T-helper 22 cell (primary cell): ENCODE data around the gene MIA.
"Not testable (repeated sequence)": the region's sequence is repeated elsewhere in the genome, so short reads cannot be mapped to it uniquely, and the experiment has no call there.

ENCODE experiments used
- DNase-seq: peaks from one replicate; pipeline ENCODE4 v3.0.0-alpha.2; 2020; ENCODE audit warnings: low read depth

Gene MIA

GRCh38 chr19:40822704-40823553, 47.6 kb downstream of the MIA start:
- not testable (repeated sequence) for DNase-seq

GRCh38 chr19:40824916-40825315, 49.6 kb downstream of the MIA start:
- not testable (repeated sequence) for DNase-seq

GRCh38 chr19:40825460-40826095, 50.3 kb downstream of the MIA start:
- not testable (repeated sequence) for DNase-seq

- DNase-seq: not testable (repeated sequence)
These were observed 51.0 kb downstream of the MIA start for GRCh38 chr19:40826312-40826698.

DNA sequence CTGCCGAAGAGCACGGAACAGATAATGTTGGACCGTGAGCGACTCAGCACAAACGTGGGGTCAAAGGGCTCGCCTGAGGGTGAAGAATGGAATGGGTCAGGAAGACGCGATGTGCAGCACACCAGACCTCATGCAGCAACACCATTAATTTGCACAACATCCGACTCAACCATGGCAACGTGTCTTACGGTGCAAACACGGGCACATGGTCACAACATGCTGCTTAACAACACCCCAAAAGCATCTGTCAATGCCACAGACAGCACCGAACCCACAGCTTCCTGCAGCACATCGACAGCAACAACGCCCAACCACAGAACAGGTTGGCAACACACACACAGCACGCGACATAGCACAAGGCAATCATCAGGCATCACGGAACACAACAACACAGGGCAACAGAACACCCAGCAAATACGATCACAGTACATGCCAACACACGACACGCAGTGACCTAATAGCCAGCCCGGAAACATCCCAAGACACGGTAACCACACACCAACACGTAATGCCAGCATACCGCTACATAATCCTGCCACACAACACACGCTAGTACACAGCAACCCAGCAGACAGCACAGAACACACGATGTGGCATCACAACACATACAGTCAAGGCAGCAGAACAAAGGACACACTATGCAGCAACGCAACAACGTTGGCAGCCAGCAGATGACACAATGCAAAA, 51.5 kb downstream of the MIA start:
- peak; percentile 68 for DNase-seq
